Activated CD4-positive, alpha-beta memory T cell treated with anti-CD3 and anti-CD28 coated beads for 36 hours (primary cell): ENCODE data around the gene TBL1XR1. TPM values are rescaled to one million over a fixed set of nuclear protein-coding genes. Genes with fewer than 3 reads are reported as not detected.
"Not testable (repeated sequence)": the region's sequence is repeated elsewhere in the genome, so short reads cannot be mapped to it uniquely, and the experiment has no call there.

ENCODE experiments used
- CTCF ChIA-PET: fragments of 350-600 bp; sonication (Branson Sonifier 250); formaldehyde crosslinking; loops from one replicate; lab custom pipeline; 2021; ENCODE audit warnings: antibody characterized with exemption, inconsistent platforms; lab: Charles Lee
- POLR2A ChIA-PET: fragments of 350-600 bp; sonication (Branson Sonifier 250); formaldehyde crosslinking; loops from one replicate; lab custom pipeline; 2021; ENCODE audit warnings: antibody characterized with exemption; lab: Charles Lee
- DNase-seq: peaks from one replicate; pipeline ENCODE4 v3.0.0-alpha.2; 2020
- H3K27ac Mint-ChIP-seq: one replicate; pipeline ENCODE4 v1.8.0; 2021; ENCODE audit warnings: mixed read lengths
- H3K27me3 Mint-ChIP-seq: one replicate; pipeline ENCODE4 v1.8.0; 2021; ENCODE audit warnings: mixed read lengths
- H3K36me3 Mint-ChIP-seq: one replicate; pipeline ENCODE4 v1.8.0; 2021; ENCODE audit warnings: mixed read lengths
- H3K4me1 Mint-ChIP-seq: one replicate; pipeline ENCODE4 v1.8.0; 2021; ENCODE audit warnings: low read depth, mixed read lengths
- H3K4me3 Mint-ChIP-seq: one replicate; pipeline ENCODE4 v1.8.0; 2021; ENCODE audit warnings: mild to moderate bottlenecking, mixed read lengths
- H3K9me3 Mint-ChIP-seq: one replicate; pipeline ENCODE4 v1.8.0; 2021; ENCODE audit warnings: mixed read lengths
- intact Hi-C: fragments of 100-400 bp; cut with micrococcal nuclease; formaldehyde crosslinking; loops from one replicate; pipeline ENCODE4 v1.15.1; 2023
- total RNA-seq, 2 experiments: library from RNA; stranded (reverse); gene quantifications; one replicate each; pipeline ENCODE4 v1.2.3, GENCODE V29; 2021

TBL1XR1 gene
- total RNA-seq, 2 experiments from 2014 or later: 158 to 167 TPM

DNA sequence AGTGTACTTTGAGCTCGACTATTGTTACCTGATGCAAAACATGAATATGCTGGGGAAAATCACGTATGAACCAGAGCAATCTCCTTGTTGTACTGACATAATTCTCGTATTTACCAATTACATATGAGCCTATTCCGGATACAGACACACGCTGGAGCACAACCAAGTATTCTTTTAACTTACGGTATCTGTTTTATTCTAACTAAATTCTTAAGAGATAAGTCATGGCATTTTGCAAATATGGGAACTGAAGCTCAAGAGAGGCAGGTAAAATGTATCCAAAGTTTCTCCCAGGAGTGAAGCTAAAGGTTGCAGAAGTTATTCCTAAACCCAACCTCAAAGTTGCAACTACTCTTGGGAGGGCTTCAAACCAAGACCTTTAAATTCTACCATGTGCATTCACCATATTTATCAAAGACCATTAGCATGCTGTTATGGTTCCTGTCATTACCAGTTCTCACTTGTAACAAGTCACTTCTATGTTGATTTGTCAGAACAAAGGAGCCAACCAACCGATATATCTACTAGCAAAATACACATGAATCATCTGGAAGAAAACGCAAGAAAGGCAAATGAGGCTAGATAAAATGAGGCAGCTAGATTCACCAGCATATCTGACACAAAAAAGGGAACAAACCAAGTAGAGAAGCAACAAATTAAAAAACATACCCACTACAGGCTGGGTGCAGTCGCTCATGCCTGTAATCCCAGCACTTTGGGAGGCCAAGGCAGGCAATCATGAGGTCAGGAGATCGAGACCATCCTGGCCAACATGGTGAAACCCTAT lies 17.8 kb downstream of the TBL1XR1 start:
- ChIA-PET CTCF (interaction anchor here (0.9 to 1.2 kb wide), 2 partner anchors 28 to 33 kb away, joined by 3 to 4 read pairs; no protein-coding TSS in a partner anchor), POLR2A (interaction anchor here (0.6 kb wide), 1 partner anchor 423 kb away, joined by 3 read pairs; no protein-coding TSS in a partner anchor)
- Mint-ChIP-seq H3K4me3 (no peak overlapping the region), H3K36me3 (peaks cover 15% of the 10 kb centered on the region), H3K27ac (no peak overlapping the region), H3K27me3 (no peaks in the 10 kb centered on the region), H3K9me3 (no peaks in the 10 kb centered on the region), H3K4me1 (peaks cover 58% of the 10 kb centered on the region)
- intact Hi-C loops: no loop called here
- DNase-seq: no peak

DNA sequence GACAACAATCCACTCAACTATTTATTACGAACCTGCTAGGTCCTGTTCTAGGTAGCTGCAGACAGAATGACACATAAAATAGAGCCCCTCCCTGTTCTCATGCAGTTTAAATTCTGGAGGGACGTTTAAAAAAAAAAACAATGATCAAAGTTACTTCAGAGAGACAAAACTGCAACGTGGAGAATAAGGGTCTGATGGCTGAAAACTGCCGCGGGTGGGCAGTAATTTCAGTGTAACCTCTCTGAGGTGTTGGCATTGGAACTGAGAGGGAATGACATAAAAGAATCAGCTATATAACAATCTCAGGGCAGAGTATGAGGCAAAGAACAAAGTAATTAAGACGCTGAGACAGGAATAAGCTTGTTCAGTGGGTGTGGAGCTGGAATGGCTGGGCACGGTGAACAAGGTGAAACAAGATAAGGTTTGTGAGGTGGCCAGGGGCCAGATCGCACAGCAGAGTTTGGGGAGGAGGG lies 19.5 kb downstream of the TBL1XR1 start:
- no peak overlapping the region for H3K4me3 Mint-ChIP-seq
- H3K36me3 Mint-ChIP-seq: peaks cover 17% of the 10 kb centered on the region
- ChIA-PET CTCF (no interaction called here), POLR2A (interaction anchor here (0.6 kb wide), 1 partner anchor 191 kb away, joined by 5 read pairs; no protein-coding TSS in a partner anchor)
- no peak overlapping the region for H3K27ac Mint-ChIP-seq
- intact Hi-C loops: no loop called here
- peaks cover 59% of the 10 kb centered on the region for H3K4me1 Mint-ChIP-seq
- no peaks in the 10 kb centered on the region for H3K27me3 Mint-ChIP-seq
- no peak for DNase-seq
- H3K9me3 Mint-ChIP-seq: no peaks in the 10 kb centered on the region

DNA sequence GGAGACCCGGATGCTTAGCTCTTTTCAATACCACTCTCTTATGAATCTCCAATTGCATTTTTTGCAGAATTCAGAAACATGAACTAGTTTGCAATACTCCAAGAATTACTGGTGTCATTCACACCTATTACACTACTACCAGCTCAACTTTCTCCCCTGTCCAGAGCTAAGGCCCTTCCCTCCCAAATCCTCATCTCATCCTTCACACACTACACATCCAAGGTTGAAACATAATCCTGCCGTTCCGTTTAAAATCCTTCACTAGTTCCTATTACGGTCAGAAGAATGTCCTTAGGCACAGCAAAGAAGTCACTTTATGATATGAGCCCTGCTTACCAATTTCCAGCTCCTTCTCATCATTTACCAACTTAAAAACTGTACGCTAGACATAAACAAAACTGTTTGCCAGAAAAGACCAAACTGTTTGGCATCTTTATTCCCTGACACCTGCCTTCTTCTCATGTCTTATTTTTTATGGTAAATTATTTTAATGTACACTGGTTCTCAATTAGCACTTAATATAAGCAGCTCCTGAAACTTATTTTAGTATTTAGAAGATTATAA lies 22.6 kb downstream of the TBL1XR1 start:
- CTCF ChIA-PET: interaction anchor here (0.8 to 1.3 kb wide), 3 partner anchors 21 to 30 kb away, joined by 3 read pairs; no protein-coding TSS in a partner anchor
- Mint-ChIP-seq H3K27ac (peak overlapping the region; percentile 28), H3K36me3 (peaks cover 19% of the 10 kb centered on the region), H3K4me3 (no peak overlapping the region), H3K4me1 (peaks cover 55% of the 10 kb centered on the region), H3K27me3 (no peaks in the 10 kb centered on the region), H3K9me3 (no peaks in the 10 kb centered on the region)
- DNase-seq: no peak
- POLR2A ChIA-PET: no interaction called here
- intact Hi-C loops: no loop called here

DNA sequence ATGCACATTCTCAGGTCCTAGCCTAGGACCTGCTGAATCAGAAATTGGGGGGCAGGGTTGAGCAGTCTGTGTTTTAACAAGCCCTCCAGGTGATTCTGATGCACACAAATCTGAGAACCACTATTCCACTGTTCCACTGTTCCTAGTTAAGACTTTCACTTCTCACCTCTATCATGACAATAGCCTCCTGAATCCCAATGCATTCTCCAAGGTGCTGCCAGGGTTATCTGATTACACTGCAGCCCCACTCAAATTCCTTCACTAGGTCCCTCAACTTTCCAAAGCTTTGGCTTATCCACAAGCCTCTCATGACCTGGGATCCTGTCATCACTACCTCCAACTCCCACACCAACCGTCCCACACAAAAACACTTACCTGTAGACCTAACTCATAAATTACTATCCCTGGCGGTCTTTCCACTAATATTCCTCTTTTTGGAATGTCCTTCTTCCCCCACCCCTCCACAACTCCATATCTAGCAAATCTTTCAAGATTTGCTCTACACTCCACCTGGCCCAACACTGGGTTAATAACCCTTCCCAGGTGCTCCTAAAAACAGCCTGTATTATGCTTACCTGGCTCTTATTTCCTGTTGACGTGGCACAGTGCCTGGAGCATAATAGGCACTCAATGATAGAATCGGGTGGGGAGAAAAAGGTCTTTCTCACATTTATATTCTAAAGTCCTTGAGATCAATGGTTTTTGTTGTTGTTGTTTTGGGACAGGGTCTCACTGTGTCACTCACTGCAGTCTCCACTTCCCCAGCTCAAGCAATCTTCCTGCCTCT lies 27.2 kb downstream of the TBL1XR1 start:
- intact Hi-C loops: no loop called here
- ChIA-PET POLR2A (no interaction called here), CTCF (no interaction called here)
- no peak for DNase-seq
- Mint-ChIP-seq H3K9me3 (peaks cover 10% of the 10 kb centered on the region), H3K36me3 (peaks cover 22% of the 10 kb centered on the region), H3K27ac (no peak overlapping the region), H3K27me3 (no peaks in the 10 kb centered on the region), H3K4me1 (peaks cover 62% of the 10 kb centered on the region), H3K4me3 (no peak overlapping the region)

DNA sequence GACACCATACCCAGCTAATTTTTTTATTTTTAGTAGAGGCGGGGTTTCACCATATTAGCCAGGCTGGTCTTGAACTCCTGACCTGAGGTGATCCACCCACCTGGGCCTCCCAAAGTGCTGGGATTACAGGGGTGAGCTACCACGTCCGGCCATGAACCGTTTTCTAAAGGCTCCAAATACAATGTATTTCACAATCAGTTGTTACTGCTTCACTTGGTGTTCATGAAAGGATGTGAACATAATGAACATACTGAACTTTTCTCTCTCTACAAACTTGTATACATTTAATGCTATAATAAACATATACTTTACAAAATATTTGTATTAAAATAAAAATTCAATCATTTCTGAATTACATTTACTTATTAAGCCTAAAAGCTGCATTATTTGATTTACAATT lies 28.9 kb downstream of the TBL1XR1 start:
- peaks cover 24% of the 10 kb centered on the region for H3K36me3 Mint-ChIP-seq
- no peaks in the 10 kb centered on the region for H3K27me3 Mint-ChIP-seq
- ChIA-PET CTCF (no interaction called here), POLR2A (interaction anchor here (0.9 kb wide), 1 partner anchor 9 kb away, joined by 3 read pairs; no protein-coding TSS in a partner anchor)
- DNase-seq: no peak
- intact Hi-C loops: no loop called here
- peaks cover 10% of the 10 kb centered on the region for H3K9me3 Mint-ChIP-seq
- H3K4me3 Mint-ChIP-seq: no peak overlapping the region
- no peak overlapping the region for H3K27ac Mint-ChIP-seq
- H3K4me1 Mint-ChIP-seq: peaks cover 62% of the 10 kb centered on the region

DNA sequence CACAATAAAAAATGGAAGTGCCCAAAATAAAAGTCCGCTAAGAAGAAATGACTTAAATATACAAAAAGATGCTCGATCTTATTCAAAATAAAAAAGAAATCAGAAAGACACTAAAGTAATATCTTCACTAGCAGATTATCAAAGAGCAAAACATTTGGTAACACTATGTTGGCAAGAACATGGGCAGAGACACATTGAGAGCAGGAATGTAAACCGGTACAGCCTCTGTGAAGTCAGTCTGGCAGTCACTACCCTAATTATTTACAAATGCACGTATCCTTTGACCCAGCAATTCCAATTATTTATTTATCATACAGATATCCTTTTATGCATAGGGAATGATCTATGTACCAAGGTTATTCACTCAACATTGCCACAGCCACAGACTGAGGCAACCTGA lies 34.5 kb downstream of the TBL1XR1 start:
- H3K4me1 Mint-ChIP-seq: peaks cover 48% of the 10 kb centered on the region
- H3K36me3 Mint-ChIP-seq: peaks cover 35% of the 10 kb centered on the region
- ChIA-PET POLR2A (no interaction called here), CTCF (no interaction called here)
- no peaks in the 10 kb centered on the region for H3K27me3 Mint-ChIP-seq
- no peak overlapping the region for H3K4me3 Mint-ChIP-seq
- DNase-seq: no peak
- intact Hi-C loops: no loop called here
- peaks cover 10% of the 10 kb centered on the region for H3K9me3 Mint-ChIP-seq
- no peak overlapping the region for H3K27ac Mint-ChIP-seq

DNA sequence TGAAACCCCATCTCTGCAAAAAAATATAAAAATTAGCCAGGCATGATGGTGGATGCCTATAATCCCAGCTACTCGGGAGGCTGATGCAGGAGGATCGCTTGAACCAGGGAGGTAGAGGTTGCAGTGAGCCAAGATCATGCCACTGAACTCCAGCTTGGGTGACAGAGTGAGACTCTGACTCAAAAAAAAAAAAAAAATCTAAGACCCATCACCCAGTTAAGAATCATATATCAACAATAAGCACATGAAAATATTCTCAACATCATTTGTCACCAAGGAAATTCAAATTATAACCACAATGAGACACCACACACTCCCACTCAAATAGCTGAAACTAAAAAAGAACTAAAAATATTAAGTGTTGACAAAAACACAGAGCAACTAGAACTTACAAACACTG lies 35.7 kb downstream of the TBL1XR1 start:
- DNase-seq, H3K9me3 Mint-ChIP-seq, intact Hi-C loops, H3K27me3 Mint-ChIP-seq, H3K27ac Mint-ChIP-seq, H3K4me3 Mint-ChIP-seq, POLR2A ChIA-PET: not testable (repeated sequence)
- CTCF ChIA-PET: interaction anchor here (0.7 kb wide), 1 partner anchor 362 kb away, joined by 3 read pairs; no protein-coding TSS in a partner anchor
- Mint-ChIP-seq H3K4me1 (peaks cover 50% of the 10 kb centered on the region), H3K36me3 (peaks cover 29% of the 10 kb centered on the region)

DNA sequence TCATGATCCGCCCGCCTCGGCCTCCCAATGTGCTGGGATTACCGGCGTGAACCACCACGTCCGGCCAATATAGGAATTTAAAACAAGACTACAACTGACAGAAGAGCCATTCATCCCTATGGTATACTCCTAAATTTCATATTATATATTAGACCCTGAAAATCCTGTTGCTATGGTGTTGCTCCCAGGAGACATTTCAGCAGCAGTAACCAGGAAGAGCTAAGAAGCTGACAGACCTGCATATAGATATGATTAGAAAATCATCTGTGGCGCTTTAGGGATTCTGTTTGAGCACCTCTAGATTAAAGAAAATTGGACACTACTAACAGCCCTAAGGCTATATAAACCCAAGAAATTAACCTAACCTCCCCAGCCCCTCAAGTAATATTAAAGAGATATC lies 38.8 kb downstream of the TBL1XR1 start:
- intact Hi-C loops: no loop called here
- peaks cover 13% of the 10 kb centered on the region for H3K36me3 Mint-ChIP-seq
- DNase-seq: no peak
- CTCF ChIA-PET: no interaction called here
- no peaks in the 10 kb centered on the region for H3K9me3 Mint-ChIP-seq
- H3K4me3 Mint-ChIP-seq: no peak overlapping the region
- H3K4me1 Mint-ChIP-seq: peaks cover 39% of the 10 kb centered on the region
- POLR2A ChIA-PET: interaction anchor here (1.4 kb wide), 1 partner anchor 10 kb away, joined by 3 read pairs; no protein-coding TSS in a partner anchor
- no peaks in the 10 kb centered on the region for H3K27me3 Mint-ChIP-seq
- no peak overlapping the region for H3K27ac Mint-ChIP-seq

DNA sequence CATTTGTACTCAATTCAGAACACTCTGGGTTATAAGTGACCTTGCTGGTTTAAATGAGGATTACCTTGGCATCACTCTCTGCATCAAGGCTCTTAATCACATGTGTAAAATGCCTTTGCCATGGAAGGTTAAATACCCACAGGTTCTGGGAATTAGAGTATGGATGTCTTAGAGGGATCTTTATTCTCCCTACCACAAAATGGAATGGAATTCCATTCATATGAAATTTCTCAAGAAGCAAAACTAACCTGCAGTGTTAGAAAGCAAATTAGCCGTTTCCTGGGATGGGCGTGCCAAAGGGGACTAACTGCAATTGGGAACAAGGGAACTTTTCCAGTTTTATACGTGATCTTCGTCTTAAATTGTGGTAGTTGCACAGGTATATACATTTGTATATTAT lies 39.8 kb downstream of the TBL1XR1 start:
- Mint-ChIP-seq H3K36me3 (peaks cover 11% of the 10 kb centered on the region), H3K27me3 (no peaks in the 10 kb centered on the region), H3K27ac (no peak overlapping the region), H3K4me3 (no peak overlapping the region), H3K4me1 (peaks cover 39% of the 10 kb centered on the region), H3K9me3 (no peaks in the 10 kb centered on the region)
- ChIA-PET CTCF (no interaction called here), POLR2A (no interaction called here)
- intact Hi-C loops: no loop called here
- no peak for DNase-seq

DNA sequence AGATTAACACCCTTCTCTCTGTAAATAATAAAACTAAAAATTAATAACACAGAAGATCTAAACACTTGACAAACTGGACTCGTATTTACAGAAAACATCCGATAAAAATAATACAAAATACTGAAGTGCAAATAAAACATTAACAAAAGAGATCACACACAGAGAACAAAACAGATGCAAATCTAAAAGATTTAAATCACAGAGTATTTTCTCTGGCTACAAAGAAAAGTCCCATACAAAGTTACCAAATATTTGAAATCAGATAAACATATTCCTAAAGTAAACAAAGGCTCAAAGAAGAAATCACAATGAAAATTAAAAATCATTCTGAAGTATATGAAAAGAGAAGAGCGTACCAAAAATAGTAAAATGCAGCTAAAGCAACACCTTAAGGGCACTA lies 42.5 kb downstream of the TBL1XR1 start:
- ChIA-PET CTCF (interaction anchor here (0.6 kb wide), 1 partner anchor 314 kb away, joined by 3 read pairs; no protein-coding TSS in a partner anchor), POLR2A (no interaction called here)
- peaks cover 1% of the 10 kb centered on the region for H3K36me3 Mint-ChIP-seq
- H3K27ac Mint-ChIP-seq: no peak overlapping the region
- H3K4me1 Mint-ChIP-seq: peaks cover 48% of the 10 kb centered on the region
- intact Hi-C loops: no loop called here
- no peak for DNase-seq
- no peak overlapping the region for H3K4me3 Mint-ChIP-seq
- H3K27me3 Mint-ChIP-seq: no peaks in the 10 kb centered on the region
- no peaks in the 10 kb centered on the region for H3K9me3 Mint-ChIP-seq

DNA sequence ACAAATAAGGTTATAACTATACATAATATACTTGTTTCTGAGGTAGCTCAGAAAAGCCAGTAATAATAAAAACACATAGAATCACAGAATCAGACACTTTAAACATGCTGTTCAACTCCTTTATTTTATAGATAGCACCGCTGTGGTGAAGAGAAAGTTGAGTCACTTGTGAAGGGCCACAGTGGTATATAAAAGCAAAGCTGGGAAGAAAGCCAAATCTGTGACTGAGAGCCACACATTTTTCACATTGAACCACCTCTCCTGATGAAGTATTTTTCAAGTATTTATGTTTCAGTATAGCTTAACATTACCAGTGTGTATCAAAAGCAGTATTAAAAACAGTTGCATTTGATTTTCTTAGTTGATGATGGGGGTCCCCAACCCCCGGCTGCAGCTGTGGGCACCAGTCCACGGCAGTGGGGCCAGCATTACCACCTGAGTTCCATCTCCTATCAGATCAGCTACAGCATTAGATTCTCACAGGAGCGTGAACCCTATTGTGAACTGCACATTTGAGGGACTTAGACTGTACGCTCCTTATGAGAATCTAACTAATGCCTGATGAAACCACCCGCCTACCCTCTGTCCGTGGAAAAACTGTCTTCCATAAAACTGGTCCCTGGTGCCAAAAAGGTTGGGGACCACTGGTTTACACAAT lies 46.2 kb downstream of the TBL1XR1 start:
- Mint-ChIP-seq H3K36me3 (peaks cover 1% of the 10 kb centered on the region), H3K27me3 (no peaks in the 10 kb centered on the region), H3K27ac (peak overlapping the region; percentile 44), H3K4me1 (peaks cover 50% of the 10 kb centered on the region), H3K4me3 (peak overlapping the region; percentile 28), H3K9me3 (no peaks in the 10 kb centered on the region)
- ChIA-PET CTCF (interaction anchor here (0.8 to 1.3 kb wide), 5 partner anchors 28 to 99 kb away, joined by 3 to 5 read pairs (median 3); no protein-coding TSS in a partner anchor), POLR2A (interaction anchor here (1.0 to 1.7 kb wide), 4 partner anchors 11 to 209 kb away, joined by 3 to 5 read pairs (median 4); partner anchors contain the start of gene TBL1XR1)
- peak; percentile 24 for DNase-seq
- intact Hi-C loops: loop anchor here (1.0 kb wide), 3 partner anchors 11 to 94 kb away; no protein-coding TSS in a partner anchor
